HPDE6-E6E7 (cell line): Measurements from ENCODE around the gene RBPMS2.

Experiments
- DNase-seq: peaks from one replicate; pipeline ENCODE4 v3.0.0; 2011; ENCODE audit warnings: missing footprints; ENCODE audit errors: extremely low spot score

RBPMS2 gene

DNA sequence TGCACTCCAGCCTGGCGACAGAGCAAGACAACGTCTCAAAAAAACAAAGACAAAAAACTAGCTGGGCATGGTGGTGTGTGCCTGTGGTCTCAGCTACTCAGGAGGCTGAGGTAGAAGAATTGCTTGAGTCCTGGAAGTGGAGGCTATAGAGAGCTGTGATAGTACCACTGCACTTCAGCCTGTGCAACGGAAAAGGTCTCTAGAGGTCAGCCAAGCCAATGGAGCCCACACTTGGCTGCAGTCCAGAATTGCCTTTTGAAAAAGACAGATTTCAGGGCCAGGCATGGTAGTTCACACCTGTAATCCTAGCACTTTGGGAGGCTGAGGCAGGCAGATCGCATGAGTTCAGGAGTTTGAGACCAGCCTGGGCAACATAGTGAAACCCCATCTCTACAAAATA, 8.4 kb upstream of the RBPMS2 start:
- DNase-seq, result no peak

DNA sequence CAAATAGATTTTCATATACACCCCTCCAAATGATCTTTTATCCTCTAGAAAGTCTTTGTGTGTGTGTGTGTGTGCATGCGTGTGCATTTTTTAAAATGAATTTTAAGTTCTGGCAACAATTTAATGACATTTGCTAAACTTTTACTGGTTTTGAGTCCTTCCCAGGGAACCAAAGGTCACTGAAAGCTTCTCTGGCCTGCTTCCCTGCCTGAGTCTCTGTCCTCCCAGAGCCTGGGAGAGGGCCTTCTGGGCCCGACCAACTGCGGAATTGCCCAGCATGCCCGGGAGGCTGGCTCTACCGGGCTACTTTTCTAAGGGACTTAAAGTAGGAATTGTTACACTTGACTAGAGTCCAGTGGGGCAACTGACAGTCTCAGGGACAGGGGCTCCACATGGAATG, 7.4 kb upstream of the RBPMS2 start:
- DNase-seq, result no peak

DNA sequence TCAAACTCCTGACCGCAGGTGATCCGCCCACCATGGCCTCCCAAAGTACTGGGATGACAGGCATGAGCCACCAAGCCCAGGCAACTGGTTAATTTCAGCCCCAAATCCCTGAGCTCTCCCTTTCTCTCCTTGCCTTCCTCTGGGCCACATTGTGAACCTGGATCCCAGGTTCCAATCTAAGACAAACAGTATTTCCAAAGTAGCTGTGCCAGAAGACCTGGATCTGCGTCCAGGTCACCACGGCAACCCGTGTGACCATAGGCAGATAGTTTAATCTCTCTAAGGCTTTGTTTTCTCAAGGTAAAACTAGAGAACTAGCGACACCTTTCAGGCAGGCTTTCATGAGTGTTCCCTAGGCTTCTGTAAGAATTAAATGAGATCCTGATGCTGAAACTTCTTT, 5.9 kb upstream of the RBPMS2 start:
- no peak for DNase-seq

DNA sequence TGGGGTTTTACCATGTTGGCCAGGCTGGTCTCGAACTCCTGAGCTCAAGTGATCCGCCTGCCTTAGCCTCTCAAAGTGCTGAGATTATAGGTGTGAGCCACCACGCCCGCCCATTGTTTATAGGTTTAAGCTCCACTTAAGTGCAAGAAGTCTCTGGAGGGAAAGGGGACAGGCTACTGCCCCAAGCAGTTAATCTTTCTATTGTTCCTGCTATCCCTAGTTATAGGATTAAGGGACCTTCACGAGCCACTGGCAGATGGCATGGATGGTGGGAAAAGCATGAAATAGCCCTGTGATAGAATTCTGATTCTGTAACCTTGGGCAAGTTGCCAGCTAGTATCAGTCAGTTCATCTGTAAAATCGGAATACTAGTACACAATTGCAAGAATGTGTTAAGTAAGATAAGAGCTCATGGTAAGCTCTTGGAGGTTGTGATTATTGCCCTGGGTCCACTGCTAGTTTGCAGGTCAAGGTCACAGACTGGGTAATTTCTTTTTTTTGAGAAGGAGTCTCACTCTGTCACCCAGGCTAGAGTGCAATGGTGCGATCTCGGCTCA, 5.3 kb upstream of the RBPMS2 start:
- DNase-seq, result no peak

DNA sequence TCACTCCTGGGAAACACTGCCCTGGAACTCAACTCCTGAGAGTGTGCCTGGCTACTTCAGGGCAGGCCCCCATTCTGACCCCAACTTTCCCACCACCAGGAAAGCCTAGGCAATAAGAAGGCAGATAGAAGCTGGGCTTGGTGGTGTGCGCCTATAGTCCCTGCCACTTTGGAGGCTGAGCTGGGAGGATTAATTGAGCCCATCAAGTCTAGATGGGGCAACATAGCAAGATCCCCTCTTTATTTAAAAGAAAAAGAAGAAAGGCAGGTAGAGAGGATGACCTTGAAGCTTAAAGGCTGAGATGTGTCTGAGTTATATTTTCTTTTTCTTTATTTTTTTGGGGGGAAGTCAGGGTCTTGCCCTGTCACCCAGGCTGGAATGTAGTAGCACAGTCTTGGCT, 4.2 kb upstream of the RBPMS2 start:
- DNase-seq, result no peak

DNA sequence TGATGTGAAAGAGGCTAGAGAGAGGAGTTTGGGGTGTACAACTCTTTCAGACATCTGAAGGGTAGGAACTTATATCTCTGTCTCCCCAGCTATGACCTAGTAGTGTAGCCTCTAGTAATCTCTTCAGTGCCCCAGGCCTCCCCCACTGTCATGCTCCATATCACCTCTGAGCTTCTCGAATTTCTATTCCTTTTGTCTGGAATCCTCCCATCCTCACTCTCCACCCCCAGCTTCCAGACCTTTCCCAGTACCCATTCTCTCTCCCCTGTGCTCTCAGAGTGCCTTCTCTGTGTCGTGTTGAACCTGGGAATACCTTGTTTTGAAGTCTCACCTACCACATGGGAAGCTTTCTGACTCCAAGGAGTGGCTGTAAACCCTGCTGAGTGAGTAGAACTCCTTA, 3.6 kb upstream of the RBPMS2 start:
- no peak for DNase-seq

DNA sequence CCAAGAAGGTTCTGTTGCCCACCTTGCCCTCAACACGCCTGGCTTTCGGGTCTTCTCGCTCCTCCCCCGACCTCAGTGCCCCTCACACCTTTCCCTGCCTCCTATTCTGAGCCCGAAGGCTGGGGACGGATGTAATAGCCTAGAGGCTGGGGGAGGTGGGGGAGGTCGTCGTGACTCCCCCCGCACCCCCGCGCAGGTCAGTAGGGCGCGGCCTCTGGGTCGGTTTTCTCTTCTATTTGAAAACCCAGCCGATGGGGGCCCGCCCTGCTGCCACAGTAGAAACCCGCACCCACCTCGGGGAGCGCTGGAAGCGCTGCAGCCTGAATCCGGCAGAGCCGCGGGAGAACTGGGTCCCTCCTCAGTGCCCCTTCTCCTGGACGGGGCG, 1.0 kb upstream of the RBPMS2 start:
- no peak for DNase-seq

DNA sequence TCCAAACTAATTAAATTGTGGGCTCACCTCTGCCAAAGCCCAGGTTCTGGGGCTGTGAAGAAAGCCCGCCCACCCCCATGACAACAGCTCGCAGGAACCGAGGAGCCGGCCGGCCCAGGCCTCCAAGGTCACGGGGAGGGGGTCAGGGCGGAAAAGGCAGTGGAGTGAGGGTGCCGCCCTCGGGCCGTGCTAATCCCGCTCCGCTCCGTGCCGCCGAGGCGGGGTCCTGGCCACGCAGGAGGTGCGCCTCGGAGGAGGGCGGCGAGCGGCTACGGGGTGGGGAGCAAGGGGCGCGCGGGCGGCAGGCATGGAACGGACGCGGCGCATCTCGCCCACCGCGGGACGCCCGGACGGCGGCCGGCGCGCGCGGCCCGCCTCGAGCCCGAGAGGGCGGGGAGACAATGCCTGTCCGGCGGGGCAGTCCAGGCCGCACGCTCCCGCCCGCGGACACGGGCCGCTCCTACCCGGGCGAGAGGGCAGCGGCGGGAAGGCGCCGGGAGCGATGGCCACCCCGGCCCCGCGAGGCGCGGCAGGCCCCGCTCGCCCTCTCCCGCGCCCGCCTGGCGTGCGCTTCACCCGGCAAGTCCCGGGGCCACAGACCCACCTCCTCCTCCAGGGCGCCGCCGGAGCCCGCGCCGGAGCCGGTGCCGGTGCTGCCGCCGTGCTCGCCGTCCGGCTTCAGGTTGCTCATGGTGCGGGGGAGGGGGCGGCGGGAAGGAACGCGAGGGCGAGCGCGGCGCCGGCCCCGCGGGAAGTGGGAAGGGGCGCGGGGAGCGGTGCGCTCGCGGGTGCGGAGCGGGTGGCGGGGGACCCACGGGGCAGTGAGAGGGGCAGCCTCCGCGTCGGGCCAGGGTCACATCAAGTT, 528 bp downstream of the RBPMS2 start:
- no peak for DNase-seq

DNA sequence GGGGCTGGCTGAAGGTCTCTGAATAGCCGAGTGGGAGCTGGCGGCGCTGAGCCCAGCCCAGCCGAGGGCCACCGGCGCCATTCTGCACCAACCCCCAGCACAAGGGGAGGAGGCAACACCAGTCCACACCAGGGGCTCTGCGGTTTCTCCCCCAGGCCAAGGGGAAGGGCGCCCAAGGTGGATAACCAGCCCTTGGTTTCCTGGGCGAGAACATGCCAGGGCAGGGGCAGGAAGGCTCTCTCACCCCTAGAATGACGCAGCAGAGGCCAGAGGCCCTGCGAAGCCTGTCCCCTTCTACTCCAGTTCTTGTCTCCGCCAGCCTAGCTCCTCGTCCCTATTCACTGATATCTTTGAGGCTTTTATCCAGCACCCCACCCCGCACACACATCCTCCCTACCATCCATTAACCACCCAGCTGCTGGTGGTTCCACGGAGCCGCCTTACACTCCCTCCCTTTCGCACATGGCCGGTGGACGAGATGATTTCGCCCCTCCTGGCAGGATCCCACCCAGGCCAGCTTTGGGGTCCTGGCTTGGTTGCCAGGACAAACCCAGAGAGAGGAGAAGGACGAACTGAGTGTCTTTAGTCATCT, 1.3 kb downstream of the RBPMS2 start:
- DNase-seq, result no peak

DNA sequence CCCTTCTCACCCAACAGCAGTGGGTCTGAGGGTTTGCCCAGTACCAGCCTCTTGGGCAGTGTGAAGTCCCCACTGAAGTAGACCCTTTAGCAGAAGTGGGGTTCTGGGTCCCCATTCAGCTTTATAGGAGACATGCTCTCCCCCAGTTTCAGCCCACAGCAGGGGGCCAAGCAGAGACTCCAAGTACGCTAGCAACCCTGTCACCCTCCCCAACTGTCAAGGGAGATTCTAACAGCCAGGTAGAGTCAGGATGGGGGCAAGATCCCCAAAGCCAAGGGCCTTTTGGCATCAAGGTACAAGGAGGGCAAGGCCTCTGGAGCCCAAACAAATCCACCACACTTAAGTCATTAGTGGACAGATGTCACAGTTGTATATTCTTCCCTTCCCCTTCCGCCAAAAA, 1.8 kb downstream of the RBPMS2 start:
- no peak for DNase-seq

DNA sequence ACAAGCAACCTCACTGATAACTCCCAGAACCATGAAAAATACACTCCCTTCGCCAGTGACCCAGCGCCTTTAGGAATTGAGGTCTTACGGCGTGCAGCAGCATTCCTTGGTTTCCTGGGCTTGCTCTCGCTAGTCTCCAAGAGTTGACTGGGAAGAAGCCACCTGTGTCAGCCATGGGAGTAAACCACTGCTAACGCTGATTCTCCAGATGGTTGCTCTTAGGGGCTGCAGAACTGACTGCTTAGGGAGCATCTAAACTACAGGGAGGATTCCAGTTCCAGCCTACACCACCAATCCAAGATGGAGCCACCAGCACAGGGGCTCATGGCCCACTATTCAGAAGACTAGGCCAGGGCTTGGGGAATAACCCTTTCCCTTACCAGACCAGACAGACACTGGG, 2.4 kb downstream of the RBPMS2 start:
- no peak for DNase-seq

DNA sequence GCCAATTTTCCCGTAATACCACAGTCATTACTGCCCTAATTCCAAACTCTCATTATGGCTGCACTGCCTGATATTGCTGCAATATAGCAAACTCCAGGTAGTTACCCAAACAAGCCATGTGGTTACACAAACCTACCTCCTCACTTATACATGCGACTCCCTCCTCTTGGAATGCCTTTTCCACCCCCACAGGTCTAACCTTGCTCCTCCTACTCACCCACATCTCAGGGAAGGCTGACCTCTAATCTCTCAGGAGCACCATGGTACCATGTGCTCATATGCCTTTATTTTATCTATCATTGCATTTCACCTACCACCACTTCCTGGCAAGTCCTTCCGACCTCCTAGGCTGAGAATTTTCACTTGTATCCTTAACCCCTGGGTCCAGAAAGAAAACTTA, 2.9 kb downstream of the RBPMS2 start:
- no peak for DNase-seq

DNA sequence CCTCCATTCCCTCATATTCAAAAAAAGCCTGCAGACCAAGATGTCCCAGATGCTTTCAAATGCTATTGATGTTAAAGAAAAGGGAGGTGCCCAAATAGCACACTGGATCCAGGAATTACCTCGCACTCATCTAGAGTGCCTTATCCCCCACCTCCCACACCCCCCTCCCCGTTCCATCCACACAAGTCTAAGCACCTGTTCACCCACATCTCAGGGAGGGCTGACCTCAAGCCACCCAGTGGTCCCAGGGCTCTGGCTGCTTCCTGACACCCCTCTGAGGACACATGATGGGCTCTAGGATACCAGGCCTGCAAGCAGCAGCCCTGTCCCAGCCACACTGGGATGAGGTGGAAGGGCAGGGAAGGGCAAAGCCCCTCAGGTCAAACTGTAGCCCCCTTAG, 4.8 kb downstream of the RBPMS2 start:
- no peak for DNase-seq

DNA sequence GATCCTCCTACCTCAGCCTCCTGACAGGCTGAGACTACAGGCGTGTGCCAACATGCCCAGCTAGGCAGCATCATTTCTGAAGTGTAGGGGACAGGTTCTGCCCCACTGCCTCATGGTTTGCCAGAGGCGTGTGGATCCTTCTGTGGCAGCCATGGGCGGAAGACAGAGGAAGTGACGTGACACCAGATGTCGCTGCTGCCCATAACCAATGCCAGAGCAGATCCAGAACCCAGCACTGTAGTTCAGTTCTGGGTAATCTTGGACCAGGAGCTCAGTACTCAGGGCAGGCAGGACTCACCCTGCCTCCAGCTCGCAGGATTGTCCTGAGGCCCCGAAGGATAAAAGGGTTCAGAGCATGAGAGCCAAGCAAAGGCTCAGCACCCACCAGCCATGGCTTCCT, 8.2 kb downstream of the RBPMS2 start:
- no peak for DNase-seq

DNA sequence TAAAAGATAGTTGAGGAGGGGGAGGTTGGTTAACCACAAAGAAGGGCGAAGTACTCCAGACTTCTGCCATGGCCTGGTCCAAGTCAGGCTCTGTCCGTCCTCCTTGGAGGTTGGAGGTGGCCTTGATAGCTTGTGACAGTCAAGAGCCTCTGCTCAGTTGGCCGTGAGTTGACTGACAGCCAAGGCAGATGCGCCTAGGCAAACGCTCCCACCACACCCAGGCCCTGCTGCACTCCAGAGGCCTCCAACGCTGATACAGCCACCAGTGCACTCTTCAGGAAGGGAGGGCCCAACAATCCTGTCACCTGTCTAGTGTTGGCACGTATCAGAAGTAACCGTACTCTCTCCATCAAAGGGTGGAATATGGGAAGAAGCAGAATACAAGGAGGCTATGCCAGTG, 9.3 kb downstream of the RBPMS2 start:
- DNase-seq, result no peak

DNA sequence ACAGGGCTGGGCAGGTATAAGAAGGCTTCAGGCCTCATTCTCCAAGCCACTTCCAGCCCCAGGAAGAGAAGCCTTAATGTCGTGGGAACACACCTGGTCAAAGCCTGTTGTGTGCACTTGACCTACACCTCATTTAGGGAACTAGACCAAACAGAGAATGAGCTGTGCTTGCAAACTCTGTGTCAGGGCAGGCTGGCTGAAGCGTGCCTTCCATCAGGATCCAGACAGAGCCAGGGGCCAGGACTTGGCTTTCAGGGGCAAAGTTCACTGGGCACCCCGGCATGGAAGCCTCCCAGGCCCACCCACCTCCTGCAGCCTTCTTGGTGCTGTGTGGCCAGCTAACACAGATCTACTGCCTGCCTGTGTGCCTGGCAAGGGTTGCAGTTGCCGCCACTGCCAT, 11.5 kb downstream of the RBPMS2 start:
- DNase-seq, result no peak

DNA sequence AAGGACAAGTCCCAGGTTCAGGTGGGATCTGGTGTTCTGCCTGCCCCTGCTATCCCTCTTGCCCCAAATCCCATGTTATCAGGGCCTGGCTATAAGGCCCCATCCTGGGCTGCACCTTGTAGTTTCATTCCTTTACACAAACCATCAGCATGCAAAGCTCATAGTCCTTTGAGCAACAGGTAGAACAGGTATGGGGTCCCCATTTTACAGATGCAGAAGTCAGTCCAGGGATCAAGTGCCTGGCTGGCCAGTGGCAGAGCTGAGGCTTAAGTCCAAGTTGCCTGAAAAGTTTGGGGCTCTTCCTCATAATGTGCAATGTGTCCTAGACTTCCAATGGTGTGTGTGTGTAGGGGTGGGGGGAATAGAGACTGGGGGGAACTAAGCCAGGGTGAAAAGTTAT, 11.9 kb downstream of the RBPMS2 start:
- DNase-seq, result no peak

DNA sequence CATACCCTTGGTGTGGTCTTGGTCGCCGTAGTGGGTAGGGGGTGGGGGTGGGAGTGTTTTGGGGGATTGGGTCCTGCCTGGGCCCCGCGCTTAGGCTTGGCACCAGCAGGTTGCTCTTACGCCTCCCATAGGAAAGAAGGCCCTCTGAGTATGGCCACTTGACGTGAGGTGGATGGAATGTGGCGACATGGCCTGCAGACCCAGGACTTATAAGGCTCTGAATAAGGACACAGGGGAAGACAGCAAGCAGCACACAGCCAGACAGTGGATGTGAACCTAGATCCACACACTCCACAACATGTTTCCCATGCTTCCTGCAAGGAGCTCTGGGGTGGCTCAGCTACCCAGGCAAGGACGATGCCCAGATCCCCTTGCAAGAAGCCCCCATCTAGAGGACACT, 12.4 kb downstream of the RBPMS2 start:
- no peak for DNase-seq

DNA sequence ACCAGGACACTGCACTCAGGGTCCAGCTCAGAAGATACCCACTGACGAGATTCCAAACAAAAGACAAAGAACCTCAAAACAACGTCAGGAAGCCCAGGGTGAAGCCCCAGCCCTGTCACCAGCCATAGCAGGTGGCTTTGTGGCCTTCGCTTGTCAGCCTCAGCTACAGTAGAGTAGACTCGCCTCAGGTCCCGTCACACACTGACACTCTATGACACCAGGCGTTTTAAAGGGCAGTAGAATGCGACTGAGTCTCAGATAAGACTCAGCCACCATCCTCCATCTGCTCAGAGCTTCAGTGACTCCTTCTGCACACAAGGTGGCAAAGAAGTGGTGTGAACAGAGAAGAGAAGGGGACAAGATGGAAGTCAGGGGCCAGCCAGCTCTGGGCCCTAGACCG, 12.8 kb downstream of the RBPMS2 start:
- no peak for DNase-seq

DNA sequence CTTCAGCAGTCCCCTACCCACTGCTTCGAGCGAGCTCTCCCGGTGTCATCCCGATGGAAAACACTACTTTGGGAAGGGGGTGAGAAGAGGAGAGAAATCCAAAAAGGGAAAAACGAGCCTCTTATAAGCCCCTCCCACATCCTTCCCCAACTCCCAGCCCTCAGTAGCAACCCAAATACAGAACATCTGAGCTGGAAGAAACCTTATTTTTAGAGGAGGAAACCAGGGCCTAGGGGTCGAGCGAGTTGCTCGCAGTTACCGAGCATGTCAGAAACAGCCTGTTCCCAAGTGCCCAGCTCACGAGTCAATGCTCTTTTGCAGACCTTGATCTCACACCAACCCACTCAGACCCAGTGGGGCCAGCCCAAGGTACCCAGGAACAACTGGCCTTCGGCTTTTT, 14.2 kb downstream of the RBPMS2 start:
- no peak for DNase-seq

DNA sequence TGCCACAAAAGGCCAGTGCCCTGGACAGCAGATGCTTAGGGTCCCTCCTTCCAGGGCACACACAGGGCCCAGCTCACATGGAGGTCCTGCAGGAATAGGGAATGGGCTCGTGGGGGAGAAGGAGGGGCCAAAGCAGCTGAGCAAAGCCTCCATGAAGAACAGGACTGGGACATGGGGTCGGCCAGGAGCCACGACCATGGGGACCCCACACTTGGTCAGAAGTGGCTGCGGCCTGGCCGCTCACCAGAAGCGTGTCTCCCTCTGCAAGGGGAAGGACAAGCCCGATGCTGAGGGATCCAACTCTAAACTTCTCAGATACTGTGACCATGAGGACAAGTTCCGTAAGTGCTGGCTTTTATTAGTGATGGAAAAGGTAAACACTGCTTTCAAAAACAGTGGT, 15.3 kb downstream of the RBPMS2 start:
- no peak for DNase-seq

DNA sequence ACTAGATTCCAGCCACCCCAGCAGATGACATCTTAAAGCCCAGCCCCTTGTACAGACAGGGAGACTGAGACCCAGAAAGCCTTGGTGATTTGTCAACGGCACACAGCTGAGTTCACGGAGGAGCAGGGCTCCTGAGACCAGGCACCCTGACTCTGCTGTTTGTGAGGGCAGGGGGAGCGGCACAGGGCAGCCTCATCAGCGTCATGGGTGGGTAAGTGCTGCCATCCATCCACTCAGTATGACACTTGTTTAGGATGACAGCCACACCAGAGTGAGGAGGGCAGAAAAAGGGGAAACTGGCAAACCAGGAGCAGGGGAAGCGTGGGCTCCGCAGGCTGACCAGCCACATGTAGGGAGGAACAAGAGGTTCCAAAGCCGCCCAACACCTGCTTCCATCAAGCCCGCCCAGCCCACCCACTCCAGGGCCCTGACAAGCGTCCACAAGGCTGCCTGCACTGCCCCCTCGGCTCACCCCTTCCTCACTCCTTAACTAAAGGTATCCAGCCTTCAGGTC, 19.9 kb downstream of the RBPMS2 start:
- no peak for DNase-seq
